Renal cortex interstitium (tissue), 11 donors: ENCODE measurements around the gene SLC9A9. TPM values are rescaled to one million over a fixed set of nuclear protein-coding genes. Genes with fewer than 3 reads are reported as not detected.

Source experiments
- DNase-seq, 11 donors: peaks; one replicate each; pipeline ENCODE4 v3.0.0-alpha.2; 2013; ENCODE audit warnings: low read depth in 9 of 11, low spot score in 4 of 11; ENCODE audit errors: extremely low read depth in 1 of 11
- polyA plus RNA-seq, 3 donors: library from polyadenylated mRNA; unstranded; fragments of 120-200 nt; gene quantifications; one replicate each; pipeline ENCODE4 v1.2.1, GENCODE V29; 2013; ENCODE audit not compliant: insufficient read length in 3 of 3

The SLC9A9 gene
- polyA plus RNA-seq, 3 donors = 4.7 to 6.0 (median 5.6) TPM

GRCh38 chr3:143429628-143430514 is 418.4 kb downstream of the SLC9A9 start:
- no peak for DNase-seq

GRCh38 chr3:143428294-143428693 is 420.0 kb downstream of the SLC9A9 start:
- no peak for DNase-seq

GRCh38 chr3:143427631-143428030 is 420.6 kb downstream of the SLC9A9 start:
- no peak for DNase-seq

GRCh38 chr3:143424874-143425273 is 423.4 kb downstream of the SLC9A9 start:
- DNase-seq = no peak

- no peak for DNase-seq
Measured at GRCh38 chr3:143421556-143421955, 426.7 kb downstream of the SLC9A9 start.

GRCh38 chr3:143419611-143420010 is 428.7 kb downstream of the SLC9A9 start:
- DNase-seq = no peak

- no peak for DNase-seq
Measured at GRCh38 chr3:143418391-143418790, 429.9 kb downstream of the SLC9A9 start.

- no peak for DNase-seq
Measured at GRCh38 chr3:143416229-143416628, 432.0 kb downstream of the SLC9A9 start.

GRCh38 chr3:143414571-143415253 is 433.6 kb downstream of the SLC9A9 start:
- no peak for DNase-seq

- no peak for DNase-seq
Measured at GRCh38 chr3:143413372-143413771, 434.9 kb downstream of the SLC9A9 start.

- DNase-seq = no peak
Measured at GRCh38 chr3:143412084-143412483, 436.2 kb downstream of the SLC9A9 start.

- no peak for DNase-seq
Measured at GRCh38 chr3:143410259-143410658, 438.0 kb downstream of the SLC9A9 start.

- DNase-seq = no peak
Measured at GRCh38 chr3:143408771-143409170, 439.5 kb downstream of the SLC9A9 start.

- no peak for DNase-seq
Measured at GRCh38 chr3:143402602-143403001, 445.7 kb downstream of the SLC9A9 start.

GRCh38 chr3:143396790-143397189 is 451.5 kb downstream of the SLC9A9 start:
- no peak for DNase-seq

GRCh38 chr3:143389388-143389787 is 458.9 kb downstream of the SLC9A9 start:
- DNase-seq = no peak

GRCh38 chr3:143387425-143387824 is 460.8 kb downstream of the SLC9A9 start:
- no peak for DNase-seq

- no peak for DNase-seq
Measured at GRCh38 chr3:143384076-143384475, 464.2 kb downstream of the SLC9A9 start.

- DNase-seq = no peak
Measured at GRCh38 chr3:143383421-143383820, 464.8 kb downstream of the SLC9A9 start.

GRCh38 chr3:143382816-143383215 is 465.5 kb downstream of the SLC9A9 start:
- DNase-seq = no peak
